ENCODE measurements around the gene DNAJC2. TPM values are rescaled to one million over a fixed set of nuclear protein-coding genes. Genes with fewer than 3 reads are reported as not detected.

DNAJC2 gene
- polyA plus RNA-seq, 1 donor from 2014 or later, result 29.7 TPM

GRCh38 chr7:103349805-103350204 lies 5.2 kb upstream of the DNAJC2 start:
- Histone ChIP-seq H3K79me2 (replicated peaks; ENCODE audit: insufficient read depth, low read length) (peaks cover 74% of the 10 kb centered on the region), H3K4me3 (ENCODE audit: low read length) (peak overlapping the region; percentile 89)

DNA sequence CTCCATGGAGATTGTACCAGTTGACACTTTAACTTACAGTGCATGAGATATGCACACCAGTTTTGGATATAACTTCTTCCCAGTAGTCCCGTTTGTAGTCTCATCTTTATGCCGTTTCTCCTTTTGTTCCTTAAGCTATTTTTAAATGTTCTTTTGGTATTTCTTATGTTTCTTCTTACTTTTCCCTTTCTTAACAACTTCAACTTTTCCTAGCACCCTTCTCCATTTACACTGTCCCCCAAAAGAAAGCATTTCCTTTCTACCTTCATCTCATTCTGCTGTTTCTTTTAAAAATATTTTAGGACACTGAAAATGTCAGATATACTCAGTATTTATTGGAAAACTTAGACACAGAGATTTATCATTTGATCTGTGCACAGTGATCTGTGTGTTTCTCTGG lies 4.4 kb upstream of the DNAJC2 start:
- H3K79me2 ChIP-seq (replicated peaks; ENCODE audit: insufficient read depth, low read length), result peaks cover 76% of the 10 kb centered on the region
- H2AFZ ChIP-seq (ENCODE audit: low read depth, low read length), result no peak overlapping the region
- peak overlapping the region; percentile 99 for H3K4me2 ChIP-seq (ENCODE audit: low read length)
- H3K9me2 ChIP-seq (ENCODE audit: insufficient read depth, low read length), result no peaks in the 10 kb centered on the region
- no peak overlapping the region for H3K27ac ChIP-seq (ENCODE audit: low read length)
- TF ChIP-seq RAD21 (conservative IDR thresholded peaks at IDR 0.05) (no peak), TAF1 (IDR thresholded peaks at IDR 0.05; ENCODE audit: low read depth) (no peak), CTCF (IDR thresholded peaks at IDR 0.05; ENCODE audit: poor library complexity, severe bottlenecking) (no peak), EZH2 (IDR thresholded peaks at IDR 0.05; ENCODE audit: borderline replicate concordance, insufficient read depth, low read length, poor library complexity, severe bottlenecking) (no peak), EP300 (conservative IDR thresholded peaks at IDR 0.05; ENCODE audit: poor library complexity, severe bottlenecking) (no peak), REST (IDR thresholded peaks at IDR 0.05; ENCODE audit: borderline replicate concordance) (no peak), MXI1 (conservative IDR thresholded peaks at IDR 0.05; ENCODE audit: poor library complexity, severe bottlenecking) (no peak), SMC3 (conservative IDR thresholded peaks at IDR 0.05; ENCODE audit: poor library complexity) (no peak), POLR2AphosphoS5 (IDR thresholded peaks at IDR 0.05) (no peak)
- H3K36me3 ChIP-seq (ENCODE audit: insufficient read depth, low read length), result no peaks in the 10 kb centered on the region
- no peaks in the 10 kb centered on the region for H3K27me3 ChIP-seq (ENCODE audit: insufficient read depth, low read depth, low read length)
- H3K9me3 ChIP-seq (ENCODE audit: low read length), result no peaks in the 10 kb centered on the region
- peak overlapping the region; percentile 89 for H3K4me3 ChIP-seq (ENCODE audit: low read length)
- H4K20me1 ChIP-seq (ENCODE audit: insufficient read depth), result no peaks in the 10 kb centered on the region
- H3F3A ChIP-seq (ENCODE audit: insufficient read depth, low read length, poor library complexity, severe bottlenecking), result no peaks in the 10 kb centered on the region
- no peak overlapping the region for H3K9ac ChIP-seq (ENCODE audit: low read length)

More at GRCh38 chr7:103349805-103350204, 5.2 kb upstream of the DNAJC2 start:
- Histone ChIP-seq H3K27ac (ENCODE audit: low read length) (no peak overlapping the region), H3K4me2 (ENCODE audit: low read length) (no peak overlapping the region), H3K27me3 (ENCODE audit: insufficient read depth, low read depth, low read length) (no peaks in the 10 kb centered on the region), H3F3A (ENCODE audit: insufficient read depth, low read length, poor library complexity, severe bottlenecking) (no peaks in the 10 kb centered on the region), H2AFZ (ENCODE audit: low read depth, low read length) (no peak overlapping the region), H4K20me1 (ENCODE audit: insufficient read depth) (no peaks in the 10 kb centered on the region), H3K9me3 (ENCODE audit: low read length) (no peaks in the 10 kb centered on the region), H3K9me2 (ENCODE audit: insufficient read depth, low read length) (no peaks in the 10 kb centered on the region), H3K9ac (ENCODE audit: low read length) (no peak overlapping the region), H3K36me3 (ENCODE audit: insufficient read depth, low read length) (peaks cover 3% of the 10 kb centered on the region)
- TF ChIP-seq MXI1 (conservative IDR thresholded peaks at IDR 0.05; ENCODE audit: poor library complexity, severe bottlenecking) (no peak), SMC3 (conservative IDR thresholded peaks at IDR 0.05; ENCODE audit: poor library complexity) (no peak)

GRCh38 chr7:103348452-103348851 lies 3.9 kb upstream of the DNAJC2 start:
- no peaks in the 10 kb centered on the region for H3K36me3 ChIP-seq (ENCODE audit: insufficient read depth, low read length)
- H2AFZ ChIP-seq (ENCODE audit: low read depth, low read length), result no peak overlapping the region
- no peaks in the 10 kb centered on the region for H4K20me1 ChIP-seq (ENCODE audit: insufficient read depth)
- no peaks in the 10 kb centered on the region for H3K9me3 ChIP-seq (ENCODE audit: low read length)
- H3K79me2 ChIP-seq (replicated peaks; ENCODE audit: insufficient read depth, low read length), result peaks cover 77% of the 10 kb centered on the region
- H3K9me2 ChIP-seq (ENCODE audit: insufficient read depth, low read length), result no peaks in the 10 kb centered on the region
- H3K27ac ChIP-seq (ENCODE audit: low read length), result no peak overlapping the region
- peak overlapping the region; percentile 86 for H3K9ac ChIP-seq (ENCODE audit: low read length)
- H3F3A ChIP-seq (ENCODE audit: insufficient read depth, low read length, poor library complexity, severe bottlenecking), result no peaks in the 10 kb centered on the region
- H3K4me3 ChIP-seq (ENCODE audit: low read length), result peak overlapping the region; percentile 89
- peak overlapping the region; percentile 99 for H3K4me2 ChIP-seq (ENCODE audit: low read length)
- TF ChIP-seq EZH2 (IDR thresholded peaks at IDR 0.05; ENCODE audit: borderline replicate concordance, insufficient read depth, low read length, poor library complexity, severe bottlenecking) (no peak), TAF1 (IDR thresholded peaks at IDR 0.05; ENCODE audit: low read depth) (no peak), RAD21 (conservative IDR thresholded peaks at IDR 0.05) (no peak), SMC3 (conservative IDR thresholded peaks at IDR 0.05; ENCODE audit: poor library complexity) (no peak), REST (IDR thresholded peaks at IDR 0.05; ENCODE audit: borderline replicate concordance) (no peak), POLR2AphosphoS5 (IDR thresholded peaks at IDR 0.05) (no peak), EP300 (conservative IDR thresholded peaks at IDR 0.05; ENCODE audit: poor library complexity, severe bottlenecking) (no peak), CTCF (IDR thresholded peaks at IDR 0.05; ENCODE audit: poor library complexity, severe bottlenecking) (no peak), MXI1 (conservative IDR thresholded peaks at IDR 0.05; ENCODE audit: poor library complexity, severe bottlenecking) (no peak)
- no peaks in the 10 kb centered on the region for H3K27me3 ChIP-seq (ENCODE audit: insufficient read depth, low read depth, low read length)
